Measurements from ENCODE around the gene WSCD1. TPM values are rescaled to one million over a fixed set of nuclear protein-coding genes. Genes with fewer than 3 reads are reported as not detected.

The WSCD1 gene
- total and polyA plus RNA-seq, 12 donors: 2.1 to 17.9 (median 8.7) TPM

DNA sequence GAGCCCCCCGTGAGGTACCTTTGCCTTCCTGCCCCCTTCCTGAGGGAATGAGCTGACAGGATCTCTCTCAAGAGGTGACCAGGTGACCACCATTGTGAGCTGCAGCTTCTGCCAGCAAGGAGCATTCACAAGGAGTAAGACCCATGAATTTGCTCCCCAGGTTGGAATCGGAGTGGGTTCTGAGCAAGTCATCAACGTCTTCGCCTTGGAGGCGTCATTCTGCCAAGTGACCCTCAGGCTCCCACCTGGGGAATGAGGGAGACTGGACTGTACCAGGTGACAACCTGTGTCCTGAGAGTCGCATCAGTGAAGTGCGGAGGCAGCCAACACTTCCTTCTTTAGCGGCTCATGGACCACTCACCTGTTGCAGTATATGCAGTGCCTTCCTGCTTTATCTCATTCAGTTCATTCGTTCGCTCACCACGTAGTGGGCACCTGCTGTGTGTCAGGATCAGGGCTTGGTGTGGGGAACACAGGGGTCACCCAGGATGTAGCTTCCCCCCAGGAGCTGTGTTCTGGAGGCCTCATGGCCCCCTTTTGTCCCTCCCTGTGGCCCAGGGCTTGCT lies 22.8 kb downstream of the WSCD1 start:
- H3K4me1 ChIP-seq (replicated peaks in 1 of 2): no peaks in the 10 kb centered on the region
- WGBS, 4 donors: 90 to 95% (median 93%) methylated on average over 9 to 11 of the region's 11 CpGs
- no peak for DNase-seq
- H3K9me3 ChIP-seq (replicated peaks in 1 of 3): no peaks in the 10 kb centered on the region
- H3K36me3 ChIP-seq (replicated peaks in 1 of 2): no peaks in the 10 kb centered on the region
- no peak overlapping the region for H3K27ac ChIP-seq
- TF ChIP-seq, protein P1, sequence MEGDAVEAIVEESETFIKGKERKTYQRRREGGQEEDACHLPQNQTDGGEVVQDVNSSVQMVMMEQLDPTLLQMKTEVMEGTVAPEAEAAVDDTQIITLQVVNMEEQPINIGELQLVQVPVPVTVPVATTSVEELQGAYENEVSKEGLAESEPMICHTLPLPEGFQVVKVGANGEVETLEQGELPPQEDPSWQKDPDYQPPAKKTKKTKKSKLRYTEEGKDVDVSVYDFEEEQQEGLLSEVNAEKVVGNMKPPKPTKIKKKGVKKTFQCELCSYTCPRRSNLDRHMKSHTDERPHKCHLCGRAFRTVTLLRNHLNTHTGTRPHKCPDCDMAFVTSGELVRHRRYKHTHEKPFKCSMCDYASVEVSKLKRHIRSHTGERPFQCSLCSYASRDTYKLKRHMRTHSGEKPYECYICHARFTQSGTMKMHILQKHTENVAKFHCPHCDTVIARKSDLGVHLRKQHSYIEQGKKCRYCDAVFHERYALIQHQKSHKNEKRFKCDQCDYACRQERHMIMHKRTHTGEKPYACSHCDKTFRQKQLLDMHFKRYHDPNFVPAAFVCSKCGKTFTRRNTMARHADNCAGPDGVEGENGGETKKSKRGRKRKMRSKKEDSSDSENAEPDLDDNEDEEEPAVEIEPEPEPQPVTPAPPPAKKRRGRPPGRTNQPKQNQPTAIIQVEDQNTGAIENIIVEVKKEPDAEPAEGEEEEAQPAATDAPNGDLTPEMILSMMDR (IDR thresholded peaks at IDR 0.05): no peak
- no peak for TF ChIP-seq POLR2A (IDR thresholded peaks at IDR 0.05)
- no peak overlapping the region for H3K4me3 ChIP-seq
- intact Hi-C loops (cut with DNase I): no loop called here
- H3K27me3 ChIP-seq: no peaks in the 10 kb centered on the region

DNA sequence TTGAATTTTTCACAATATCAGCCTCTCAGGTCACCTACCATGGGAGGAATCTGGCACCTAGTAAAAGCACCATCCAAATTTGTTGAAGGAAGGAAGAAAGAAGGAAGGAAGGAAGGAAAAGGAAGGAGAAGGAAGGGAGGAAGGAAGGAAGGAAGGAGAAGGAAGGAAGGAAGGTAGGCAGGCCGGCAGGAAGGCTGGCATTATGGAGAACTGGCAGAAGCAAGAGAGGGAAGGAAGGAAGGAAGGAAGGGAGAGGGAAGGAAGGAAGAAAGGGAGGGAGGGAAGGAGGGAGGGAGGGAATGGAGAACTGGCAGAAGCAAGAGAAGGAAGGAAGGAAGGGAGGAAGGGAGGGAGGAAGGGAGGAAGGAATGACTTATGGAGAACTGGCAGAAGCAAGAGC lies 24.3 kb downstream of the WSCD1 start:
- no peaks in the 10 kb centered on the region for H3K36me3 ChIP-seq (replicated peaks in 1 of 2)
- no peak overlapping the region for H3K4me3 ChIP-seq
- H3K27ac ChIP-seq: no peak overlapping the region
- H3K27me3 ChIP-seq: no peaks in the 10 kb centered on the region
- DNase-seq: no peak
- WGBS, 4 donors: 58 to 80% (median 66%) methylated on average over 1 of the region's 1 CpG
- H3K9me3 ChIP-seq (replicated peaks in 1 of 3): no peaks in the 10 kb centered on the region
- intact Hi-C loops (cut with DNase I): no loop called here
- no peaks in the 10 kb centered on the region for H3K4me1 ChIP-seq (replicated peaks in 1 of 2)
- TF ChIP-seq, protein P1 (IDR thresholded peaks at IDR 0.05): no peak
- TF ChIP-seq POLR2A (IDR thresholded peaks at IDR 0.05): no peak

DNA sequence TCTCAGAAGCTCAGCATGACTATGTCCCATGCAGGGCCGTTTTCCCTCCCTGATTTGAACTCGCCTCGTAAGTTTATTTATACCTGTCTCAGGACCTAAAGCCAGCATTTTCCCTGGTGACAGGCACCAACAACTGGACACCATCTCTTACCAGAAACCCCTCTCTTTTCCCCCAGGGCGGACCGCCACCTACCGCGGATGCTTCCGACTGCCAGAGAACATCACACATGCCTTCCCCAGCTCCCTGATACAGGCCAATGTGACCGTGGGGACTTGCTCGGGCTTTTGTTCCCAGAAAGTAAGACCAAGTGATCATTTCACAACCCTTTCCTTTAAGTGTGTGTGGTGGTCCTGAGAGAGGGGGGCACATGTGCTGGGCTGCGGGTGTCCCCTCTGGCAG lies 24.7 kb downstream of the WSCD1 start:
- no peaks in the 10 kb centered on the region for H3K36me3 ChIP-seq (replicated peaks in 1 of 2)
- intact Hi-C loops (cut with DNase I): no loop called here
- H3K4me1 ChIP-seq (replicated peaks in 1 of 2): no peaks in the 10 kb centered on the region
- no peak overlapping the region for H3K27ac ChIP-seq
- H3K4me3 ChIP-seq: no peak overlapping the region
- TF ChIP-seq, protein P1 (IDR thresholded peaks at IDR 0.05): no peak
- no peak for TF ChIP-seq POLR2A (IDR thresholded peaks at IDR 0.05)
- H3K9me3 ChIP-seq (replicated peaks in 1 of 3): no peaks in the 10 kb centered on the region
- 92 to 95% (median 94%) methylated on average over 10 to 11 of the region's 11 CpGs for whole genome bisulfite sequencing, 4 donors
- DNase-seq: no peak
- no peaks in the 10 kb centered on the region for H3K27me3 ChIP-seq

DNA sequence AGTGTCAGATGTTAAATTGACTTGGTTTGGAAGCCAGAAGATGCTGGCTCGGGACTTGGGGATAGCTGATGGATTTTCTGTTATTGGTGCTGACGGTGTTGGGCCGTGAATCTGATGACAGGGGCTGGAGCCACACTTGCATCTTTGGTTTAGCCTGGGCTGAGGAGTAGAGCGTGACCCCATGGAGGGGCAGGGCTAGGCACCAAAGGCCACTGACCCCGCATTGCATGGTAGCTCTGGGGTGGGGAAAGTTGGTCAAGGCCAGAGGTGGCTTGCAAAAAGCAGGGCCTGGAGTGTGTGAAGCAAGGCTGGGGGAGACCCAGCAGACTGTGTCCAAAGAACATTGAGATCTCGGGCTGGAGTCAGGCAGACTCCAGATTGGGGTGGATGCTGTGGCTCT lies 25.3 kb downstream of the WSCD1 start:
- Histone ChIP-seq H3K4me3 (no peak overlapping the region), H3K9me3 (replicated peaks in 1 of 3) (no peaks in the 10 kb centered on the region), H3K4me1 (replicated peaks in 1 of 2) (no peaks in the 10 kb centered on the region), H3K27me3 (no peaks in the 10 kb centered on the region), H3K36me3 (replicated peaks in 1 of 2) (no peaks in the 10 kb centered on the region), H3K27ac (no peak overlapping the region)
- 73 to 94% (median 84%) methylated on average over 5 to 6 of the region's 6 CpGs for WGBS, 4 donors
- intact Hi-C loops (cut with DNase I): no loop called here
- TF ChIP-seq POLR2A (IDR thresholded peaks at IDR 0.05): no peak
- TF ChIP-seq, protein P1 (IDR thresholded peaks at IDR 0.05): no peak
- DNase-seq: no peak

Measured in adrenal gland (tissue), 12 donors.